ENCODE results near the gene WDR33.
A peak's percentile ranks its signal among the peaks of the same experiment; 100 is the strongest.
"Not testable (repeated sequence)": the region's sequence is repeated elsewhere in the genome, so short reads cannot be mapped to it uniquely, and the experiment has no call there.

WDR33 gene

GRCh38 chr2:127811397-127812321 lies 688 bp upstream of the WDR33 start:
- Histone ChIP-seq H3K36me3 (ENCODE audit: control insufficient read depth in 1 of 2, insufficient read depth in 2 of 2, low read depth in 1 of 2, low read length in 2 of 2) (no peaks in the 10 kb centered on the region), H2BK12ac (ENCODE audit: low read length in 2 of 2) (no peak overlapping the region), H2AK5ac (ENCODE audit: low read length, severe bottlenecking) (no peak overlapping the region), H3K27me3 (ENCODE audit: control insufficient read depth in 1 of 2, insufficient read depth in 1 of 2, low read length in 2 of 2) (no peaks in the 10 kb centered on the region), H3K23ac (ENCODE audit: low read length in 2 of 2) (peak overlapping the region in 1 of 2 experiments; percentile 32), H2AFZ (ENCODE audit: low read depth, low read length) (peak overlapping the region; percentile 98), H3K4me3 (ENCODE audit: insufficient read depth in 1 of 2, low read depth in 1 of 2, low read length in 2 of 2) (peak overlapping the region; percentile 86 to 100), H3K9ac (ENCODE audit: low read length) (peak overlapping the region; percentile 98), H4K8ac (ENCODE audit: low read length) (peak overlapping the region; percentile 99), H3K4me1 (ENCODE audit: control insufficient read depth, insufficient read depth, low read depth, low read length) (peaks cover 8% of the 10 kb centered on the region), H4K91ac (ENCODE audit: low read length) (peak overlapping the region; percentile 77), H3K4me2 (ENCODE audit: low read length, poor library complexity, severe bottlenecking) (peak overlapping the region; percentile 82), H3K4ac (ENCODE audit: low read depth in 1 of 2, low read length in 2 of 2) (peak overlapping the region; percentile 91 to 95), H3K9me3 (ENCODE audit: control insufficient read depth, low read length) (no peaks in the 10 kb centered on the region), H2BK5ac (ENCODE audit: low read depth, low read length, poor library complexity, severe bottlenecking) (no peak overlapping the region), H3K14ac (ENCODE audit: low read length in 2 of 2) (peak overlapping the region in 1 of 2 experiments; percentile 95), H3K79me1 (replicated peaks; ENCODE audit: low read length, poor library complexity, severe bottlenecking) (peaks cover 3% of the 10 kb centered on the region), H2BK120ac (ENCODE audit: low read depth, low read length) (no peak overlapping the region), H3K18ac (ENCODE audit: low read depth in 1 of 2, low read length in 2 of 2) (peak overlapping the region; percentile 34 to 98), H2BK15ac (ENCODE audit: low read depth, poor library complexity, severe bottlenecking) (no peak overlapping the region), H3K27ac (ENCODE audit: low read length, poor library complexity, severe bottlenecking) (peak overlapping the region; percentile 73)
- DNase-seq = no peak
- 53% methylated on average over 32 of the region's 34 CpGs for WGBS

GRCh38 chr2:127810156-127810618 lies 784 bp downstream of the WDR33 start:
- Histone ChIP-seq H3K4me1 (ENCODE audit: control insufficient read depth, insufficient read depth, low read depth, low read length) (peaks cover 10% of the 10 kb centered on the region), H3K9ac (ENCODE audit: low read length) (peak overlapping the region; percentile 98), H3K79me1 (replicated peaks; ENCODE audit: low read length, poor library complexity, severe bottlenecking) (peaks cover 3% of the 10 kb centered on the region), H3K4me2 (ENCODE audit: low read length, poor library complexity, severe bottlenecking) (peak overlapping the region; percentile 70), H2AK5ac (ENCODE audit: low read length, severe bottlenecking) (no peak overlapping the region), H4K91ac (ENCODE audit: low read length) (no peak overlapping the region), H2BK12ac (ENCODE audit: low read length in 2 of 2) (peak overlapping the region in 1 of 2 experiments; percentile 4), H4K8ac (ENCODE audit: low read length) (no peak overlapping the region), H3K27me3 (ENCODE audit: control insufficient read depth in 1 of 2, insufficient read depth in 1 of 2, low read length in 2 of 2) (no peaks in the 10 kb centered on the region), H3K36me3 (ENCODE audit: control insufficient read depth in 1 of 2, insufficient read depth in 2 of 2, low read depth in 1 of 2, low read length in 2 of 2) (no peaks in the 10 kb centered on the region), H3K4me3 (ENCODE audit: insufficient read depth in 1 of 2, low read depth in 1 of 2, low read length in 2 of 2) (peak overlapping the region; percentile 86 to 100), H3K27ac (ENCODE audit: low read length, poor library complexity, severe bottlenecking) (peak overlapping the region; percentile 63), H3K18ac (ENCODE audit: low read depth in 1 of 2, low read length in 2 of 2) (peak overlapping the region; percentile 65 to 98), H2AFZ (ENCODE audit: low read depth, low read length) (peak overlapping the region; percentile 58), H3K14ac (ENCODE audit: low read length in 2 of 2) (no peak overlapping the region), H2BK120ac (ENCODE audit: low read depth, low read length) (no peak overlapping the region), H2BK15ac (ENCODE audit: low read depth, poor library complexity, severe bottlenecking) (no peak overlapping the region), H3K23ac (ENCODE audit: low read length in 2 of 2) (no peak overlapping the region), H3K9me3 (ENCODE audit: control insufficient read depth, low read length) (no peaks in the 10 kb centered on the region), H3K4ac (ENCODE audit: low read depth in 1 of 2, low read length in 2 of 2) (peak overlapping the region in 1 of 2 experiments; percentile 96), H2BK5ac (ENCODE audit: low read depth, low read length, poor library complexity, severe bottlenecking) (no peak overlapping the region)
- peak; percentile 54 for DNase-seq
- under 1% methylated on average over 10 of the region's 10 CpGs for WGBS

GRCh38 chr2:127807678-127808353 lies 3.2 kb downstream of the WDR33 start:
- Histone ChIP-seq H3K14ac (ENCODE audit: low read length in 2 of 2) (no peak overlapping the region), H3K27ac (ENCODE audit: low read length, poor library complexity, severe bottlenecking) (no peak overlapping the region), H3K23ac (ENCODE audit: low read length in 2 of 2) (no peak overlapping the region), H3K4me1 (ENCODE audit: control insufficient read depth, insufficient read depth, low read depth, low read length) (peaks cover 10% of the 10 kb centered on the region), H3K18ac (ENCODE audit: low read depth in 1 of 2, low read length in 2 of 2) (no peak overlapping the region), H2BK15ac (ENCODE audit: low read depth, poor library complexity, severe bottlenecking) (no peak overlapping the region), H2BK12ac (ENCODE audit: low read length in 2 of 2) (no peak overlapping the region), H3K4me2 (ENCODE audit: low read length, poor library complexity, severe bottlenecking) (no peak overlapping the region), H4K91ac (ENCODE audit: low read length) (no peak overlapping the region), H2AK5ac (ENCODE audit: low read length, severe bottlenecking) (no peak overlapping the region), H2BK120ac (ENCODE audit: low read depth, low read length) (no peak overlapping the region), H3K9ac (ENCODE audit: low read length) (no peak overlapping the region), H2AFZ (ENCODE audit: low read depth, low read length) (no peak overlapping the region), H3K79me1 (replicated peaks; ENCODE audit: low read length, poor library complexity, severe bottlenecking) (peaks cover 3% of the 10 kb centered on the region), H2BK5ac (ENCODE audit: low read depth, low read length, poor library complexity, severe bottlenecking) (no peak overlapping the region), H3K27me3 (ENCODE audit: control insufficient read depth in 1 of 2, insufficient read depth in 1 of 2, low read length in 2 of 2) (no peaks in the 10 kb centered on the region), H3K4me3 (ENCODE audit: insufficient read depth in 1 of 2, low read depth in 1 of 2, low read length in 2 of 2) (no peak overlapping the region), H3K36me3 (ENCODE audit: control insufficient read depth in 1 of 2, insufficient read depth in 2 of 2, low read depth in 1 of 2, low read length in 2 of 2) (no peaks in the 10 kb centered on the region), H3K9me3 (ENCODE audit: control insufficient read depth, low read length) (no peaks in the 10 kb centered on the region), H4K8ac (ENCODE audit: low read length) (no peak overlapping the region), H3K4ac (ENCODE audit: low read depth in 1 of 2, low read length in 2 of 2) (no peak overlapping the region)
- peak; percentile 33 for DNase-seq
- 85% methylated on average over 3 of the region's 3 CpGs for WGBS

- H3K27me3 ChIP-seq (ENCODE audit: control insufficient read depth in 1 of 2, insufficient read depth in 1 of 2, low read length in 2 of 2); H2AFZ ChIP-seq (ENCODE audit: low read depth, low read length); H3K4me3 ChIP-seq (ENCODE audit: insufficient read depth in 1 of 2, low read depth in 1 of 2, low read length in 2 of 2); H3K14ac ChIP-seq (ENCODE audit: low read length in 2 of 2); H2BK120ac ChIP-seq (ENCODE audit: low read depth, low read length); H3K4me2 ChIP-seq (ENCODE audit: low read length, poor library complexity, severe bottlenecking); H3K27ac ChIP-seq (ENCODE audit: low read length, poor library complexity, severe bottlenecking); H3K9me3 ChIP-seq (ENCODE audit: control insufficient read depth, low read length); H3K18ac ChIP-seq (ENCODE audit: low read depth in 1 of 2, low read length in 2 of 2); H2AK5ac ChIP-seq (ENCODE audit: low read length, severe bottlenecking); H2BK12ac ChIP-seq (ENCODE audit: low read length in 2 of 2); H3K9ac ChIP-seq (ENCODE audit: low read length); H3K36me3 ChIP-seq (ENCODE audit: control insufficient read depth in 1 of 2, insufficient read depth in 2 of 2, low read depth in 1 of 2, low read length in 2 of 2); DNase-seq; H3K79me1 ChIP-seq (replicated peaks; ENCODE audit: low read length, poor library complexity, severe bottlenecking); H4K91ac ChIP-seq (ENCODE audit: low read length); H3K23ac ChIP-seq (ENCODE audit: low read length in 2 of 2); H3K4ac ChIP-seq (ENCODE audit: low read depth in 1 of 2, low read length in 2 of 2); H2BK15ac ChIP-seq (ENCODE audit: low read depth, poor library complexity, severe bottlenecking); H2BK5ac ChIP-seq (ENCODE audit: low read depth, low read length, poor library complexity, severe bottlenecking); H4K8ac ChIP-seq (ENCODE audit: low read length): not testable (repeated sequence)
- over 99% methylated on average over 6 of the region's 6 CpGs for WGBS
- H3K4me1 ChIP-seq (ENCODE audit: control insufficient read depth, insufficient read depth, low read depth, low read length) = peaks cover 11% of the 10 kb centered on the region
These were observed 4.1 kb downstream of the WDR33 start for GRCh38 chr2:127806860-127807259.

Data from mesenchymal stem cell (in vitro differentiated cells and primary cell).